NB4 (cell line): ENCODE results near the gene SLC47A2.

Experiments
- DNase-seq: peaks from one replicate; pipeline ENCODE4 v3.0.0; 2010; ENCODE audit warnings: low read depth
- H3K4me3 ChIP-seq: one replicate; pipeline ENCODE4 v1.5.1; 2011; ENCODE audit warnings: mild to moderate bottlenecking, low read depth, low read length, moderate library complexity
- MYC ChIP-seq: IDR thresholded peaks from 2 replicates; pipeline ENCODE4 v1.6.1; 2011; ENCODE audit warnings: low read depth, low read length
- POLR2A ChIP-seq: IDR thresholded peaks from 2 replicates; pipeline ENCODE4 v1.6.1; 2011; ENCODE audit warnings: mild to moderate bottlenecking; ENCODE audit not compliant: insufficient read length; ENCODE audit errors: extremely low read depth
- TF ChIP-seq, protein P1 (sequence below): IDR thresholded peaks from one replicate; pipeline ENCODE4 v1.5.1; 2012; ENCODE audit warnings: low read depth, low read length
- TF ChIP-seq, protein P2 (sequence below): IDR thresholded peaks from 2 replicates; pipeline ENCODE4 v1.6.1; 2011; ENCODE audit warnings: low read depth, low read length

The SLC47A2 gene

DNA sequence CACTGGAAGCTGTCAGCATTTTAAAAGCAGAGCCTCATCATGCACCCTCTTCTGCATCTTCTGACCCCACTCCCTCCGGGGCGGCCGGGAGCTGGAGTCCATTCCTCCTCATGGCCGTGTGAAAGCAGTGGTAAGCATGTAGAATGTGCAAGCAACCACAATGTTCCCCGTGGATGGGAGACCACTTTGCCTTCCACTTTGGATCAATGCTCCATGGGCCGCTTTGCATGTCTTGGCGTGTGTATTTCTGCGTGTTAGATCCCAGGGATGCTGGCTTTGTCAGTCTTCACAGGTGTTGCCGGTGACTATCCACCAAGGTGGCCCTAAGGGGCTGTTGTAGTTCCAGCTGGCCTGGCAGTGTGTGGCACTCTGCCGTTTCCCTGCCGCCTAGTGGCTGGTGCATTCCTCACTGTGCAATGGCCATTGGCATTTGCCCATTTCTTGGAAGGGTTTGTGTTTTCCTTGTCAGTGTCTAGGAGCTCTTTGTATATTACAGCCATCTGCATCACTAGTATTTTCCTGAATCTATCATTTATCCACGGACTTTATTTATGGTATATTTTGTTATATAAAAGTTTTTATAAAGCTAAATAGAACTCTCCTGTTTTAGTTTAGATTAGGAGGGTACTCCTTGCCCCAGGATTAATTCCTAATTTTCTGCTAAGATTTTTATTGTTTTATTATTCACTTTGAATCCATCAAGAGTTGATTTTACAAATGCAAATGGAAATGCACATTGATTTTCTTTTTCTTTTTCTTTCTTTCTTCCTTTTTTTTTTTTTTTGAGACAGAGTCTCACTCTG, 37.5 kb upstream of the SLC47A2 start:
- TF ChIP-seq POLR2A: no peak
- TF ChIP-seq, protein P1, sequence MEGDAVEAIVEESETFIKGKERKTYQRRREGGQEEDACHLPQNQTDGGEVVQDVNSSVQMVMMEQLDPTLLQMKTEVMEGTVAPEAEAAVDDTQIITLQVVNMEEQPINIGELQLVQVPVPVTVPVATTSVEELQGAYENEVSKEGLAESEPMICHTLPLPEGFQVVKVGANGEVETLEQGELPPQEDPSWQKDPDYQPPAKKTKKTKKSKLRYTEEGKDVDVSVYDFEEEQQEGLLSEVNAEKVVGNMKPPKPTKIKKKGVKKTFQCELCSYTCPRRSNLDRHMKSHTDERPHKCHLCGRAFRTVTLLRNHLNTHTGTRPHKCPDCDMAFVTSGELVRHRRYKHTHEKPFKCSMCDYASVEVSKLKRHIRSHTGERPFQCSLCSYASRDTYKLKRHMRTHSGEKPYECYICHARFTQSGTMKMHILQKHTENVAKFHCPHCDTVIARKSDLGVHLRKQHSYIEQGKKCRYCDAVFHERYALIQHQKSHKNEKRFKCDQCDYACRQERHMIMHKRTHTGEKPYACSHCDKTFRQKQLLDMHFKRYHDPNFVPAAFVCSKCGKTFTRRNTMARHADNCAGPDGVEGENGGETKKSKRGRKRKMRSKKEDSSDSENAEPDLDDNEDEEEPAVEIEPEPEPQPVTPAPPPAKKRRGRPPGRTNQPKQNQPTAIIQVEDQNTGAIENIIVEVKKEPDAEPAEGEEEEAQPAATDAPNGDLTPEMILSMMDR: peak; percentile 60
- H3K4me3 ChIP-seq: no peak overlapping the region
- DNase-seq: no peak

DNA sequence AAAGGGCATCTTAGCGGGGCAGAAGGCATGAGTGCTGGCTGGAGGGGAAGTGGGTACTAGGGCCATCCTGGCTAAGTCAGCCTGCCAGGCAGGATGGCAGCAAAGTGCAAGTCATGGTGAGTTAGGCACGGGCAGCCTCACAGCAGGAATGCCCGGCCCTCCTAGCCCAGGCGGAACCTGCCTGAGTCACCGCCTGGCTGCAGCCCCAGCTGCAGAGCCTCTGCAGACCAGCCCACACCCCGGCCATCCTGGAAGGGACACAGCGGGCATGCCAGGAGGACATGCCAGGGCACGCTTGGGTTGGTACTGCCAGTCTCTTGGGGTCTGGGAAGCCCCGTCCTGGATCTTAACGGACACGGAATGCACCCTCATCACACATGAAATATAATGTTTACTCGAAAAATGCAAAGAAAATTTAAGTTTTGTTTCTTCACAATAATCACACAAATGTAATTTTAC, 36.7 kb upstream of the SLC47A2 start:
- DNase-seq: peak; percentile 67
- TF ChIP-seq MYC (no peak), POLR2A (no peak)
- TF ChIP-seq, protein P2, sequence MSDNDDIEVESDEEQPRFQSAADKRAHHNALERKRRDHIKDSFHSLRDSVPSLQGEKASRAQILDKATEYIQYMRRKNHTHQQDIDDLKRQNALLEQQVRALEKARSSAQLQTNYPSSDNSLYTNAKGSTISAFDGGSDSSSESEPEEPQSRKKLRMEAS: no peak
- TF ChIP-seq, protein P1: no peak
- H3K4me3 ChIP-seq: no peak overlapping the region

DNA sequence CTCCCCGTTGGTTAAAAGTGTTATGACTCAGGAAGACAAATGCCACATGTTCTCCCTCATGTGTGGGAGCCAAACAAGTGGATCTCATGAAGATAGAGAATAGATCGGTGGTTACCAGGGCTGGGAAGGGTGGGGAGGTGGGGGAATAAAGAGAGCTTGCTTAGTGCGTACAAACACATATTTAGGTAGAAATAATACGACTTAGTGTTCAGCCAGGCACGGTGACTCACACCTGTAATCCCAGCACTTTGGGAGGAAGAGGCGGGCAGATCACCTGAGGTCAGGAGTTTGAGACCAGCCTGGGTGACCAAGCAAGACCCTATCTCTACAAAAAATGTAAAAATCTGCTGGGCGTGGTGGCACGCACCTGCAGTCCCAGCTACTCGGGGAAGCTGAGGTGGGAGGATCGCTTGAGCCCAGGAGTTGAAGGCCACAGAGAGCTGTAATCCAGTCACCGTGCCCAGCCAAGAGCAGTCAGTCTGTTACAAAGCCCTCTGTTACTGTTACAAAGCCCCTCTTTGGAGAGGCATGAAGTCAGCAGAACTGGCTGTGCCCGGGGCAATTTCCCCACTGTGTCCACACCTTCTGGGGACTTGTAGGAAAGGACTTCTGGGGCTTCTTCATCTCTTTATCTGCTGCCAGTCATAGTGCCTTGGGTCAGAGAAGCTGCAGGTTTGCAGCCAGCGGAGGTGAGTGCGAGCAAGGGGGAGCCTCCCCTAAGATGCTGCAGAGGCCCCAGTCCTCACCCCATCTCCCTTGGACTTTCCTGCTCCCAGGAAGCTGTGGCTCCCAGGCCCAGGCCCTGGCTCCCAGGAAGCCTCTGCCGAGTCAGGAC, 36.0 kb upstream of the SLC47A2 start:
- no peak for DNase-seq
- TF ChIP-seq POLR2A (no peak), MYC (no peak)
- TF ChIP-seq, protein P1: no peak
- TF ChIP-seq, protein P2: no peak
- no peak overlapping the region for H3K4me3 ChIP-seq

DNA sequence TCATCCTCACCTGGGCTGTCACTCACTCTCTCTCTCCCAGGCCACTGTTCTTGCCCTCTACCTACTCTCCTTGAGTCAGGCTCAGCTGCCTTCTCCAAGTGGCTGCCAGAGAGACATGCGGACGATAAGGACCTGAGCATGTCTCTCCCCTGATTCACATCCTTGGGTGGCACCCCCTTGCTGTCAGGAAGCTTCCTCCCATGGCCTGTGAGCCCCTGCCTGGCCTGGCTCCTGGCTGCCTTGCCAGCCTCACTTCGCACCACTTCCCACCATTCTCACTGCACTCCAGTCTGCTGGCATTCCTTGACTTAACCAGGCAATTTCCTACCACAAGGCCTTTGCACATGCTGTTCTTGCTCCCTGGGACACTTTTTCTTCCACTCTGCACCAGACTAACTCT, 34.5 kb upstream of the SLC47A2 start:
- TF ChIP-seq, protein P1: no peak
- TF ChIP-seq POLR2A (no peak), MYC (no peak)
- TF ChIP-seq, protein P2: no peak
- no peak overlapping the region for H3K4me3 ChIP-seq
- DNase-seq: no peak

DNA sequence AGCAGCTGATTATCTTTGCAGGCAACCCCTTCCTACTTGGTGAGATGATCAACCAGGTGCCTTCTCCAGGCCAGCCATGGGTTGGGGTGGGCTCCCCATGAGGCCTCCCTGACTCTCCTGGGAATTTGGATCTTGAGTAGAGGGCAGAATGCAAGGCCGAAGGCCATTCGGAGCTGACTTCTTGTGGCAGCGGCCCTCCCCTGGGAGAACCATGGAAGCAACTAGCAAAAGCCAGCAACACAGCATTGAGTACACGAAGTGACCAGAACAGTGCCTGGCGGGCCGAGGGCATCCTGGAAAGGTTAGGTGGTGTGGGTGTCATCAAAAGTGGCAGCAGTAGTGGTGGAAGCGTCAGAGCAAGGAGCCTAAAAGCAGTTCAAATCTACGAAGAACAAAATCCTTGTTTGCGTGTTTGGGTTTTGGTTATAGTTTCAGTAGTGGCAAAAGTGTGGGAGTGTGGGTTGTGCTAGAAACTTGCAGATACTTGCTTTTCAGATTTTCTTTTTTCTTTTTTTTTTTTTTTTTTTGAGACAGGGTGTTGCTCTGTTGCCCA, 33.7 kb upstream of the SLC47A2 start:
- TF ChIP-seq MYC (no peak), POLR2A (no peak)
- TF ChIP-seq, protein P1: no peak
- TF ChIP-seq, protein P2: no peak
- no peak for DNase-seq

More for the DNA sequence above, 33.7 kb upstream of the SLC47A2 start:
- H3K4me3 ChIP-seq: no peak overlapping the region
